CD4-positive, alpha-beta T cell treated with Interferon gamma for 1 hour (primary cell): ENCODE data around the gene TMEM101.
"Not testable (repeated sequence)": the region's sequence is repeated elsewhere in the genome, so short reads cannot be mapped to it uniquely, and the experiment has no call there.

Source experiments
- DNase-seq: peaks from one replicate; pipeline ENCODE4 v3.0.0-alpha.2; 2020

The TMEM101 gene

DNA sequence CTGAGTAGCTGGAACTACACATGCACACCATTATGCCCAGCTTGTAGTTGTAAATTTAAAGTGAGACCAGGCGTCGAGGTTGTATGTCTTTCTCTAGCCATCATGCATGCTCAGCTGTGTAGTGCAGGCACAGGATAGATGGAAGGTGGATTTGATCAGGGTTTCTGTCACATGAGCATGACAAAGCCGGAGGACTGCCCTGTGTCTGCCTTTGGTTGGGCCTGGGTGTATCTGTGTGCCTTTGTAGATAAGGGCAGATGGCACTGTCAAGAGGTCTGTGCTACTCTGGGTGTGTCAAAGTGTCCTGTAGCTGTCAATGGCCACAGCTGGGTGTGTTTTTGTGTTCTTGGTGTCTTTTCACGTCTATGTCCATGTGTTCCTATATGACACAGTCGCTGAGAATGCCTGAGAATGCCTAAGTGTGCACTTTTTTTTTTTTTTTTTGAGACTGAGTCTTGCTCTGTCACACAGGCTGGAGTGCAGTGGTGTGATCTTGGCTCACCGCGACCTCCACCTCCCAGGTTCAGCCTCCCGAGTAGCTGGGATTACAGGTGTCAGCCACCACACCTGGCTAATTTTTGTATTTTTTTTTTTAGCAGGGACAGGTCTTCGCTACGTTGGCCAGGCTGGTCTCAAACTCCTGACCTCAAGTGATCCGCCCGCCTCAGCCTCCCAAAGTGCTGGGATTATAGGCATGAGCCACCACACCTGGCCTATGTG lies 14.5 kb downstream of the TMEM101 start:
- DNase-seq, result no peak

- no peak for DNase-seq
Measured at GRCh38 chr17:43999024-43999423, 15.7 kb downstream of the TMEM101 start.

DNA sequence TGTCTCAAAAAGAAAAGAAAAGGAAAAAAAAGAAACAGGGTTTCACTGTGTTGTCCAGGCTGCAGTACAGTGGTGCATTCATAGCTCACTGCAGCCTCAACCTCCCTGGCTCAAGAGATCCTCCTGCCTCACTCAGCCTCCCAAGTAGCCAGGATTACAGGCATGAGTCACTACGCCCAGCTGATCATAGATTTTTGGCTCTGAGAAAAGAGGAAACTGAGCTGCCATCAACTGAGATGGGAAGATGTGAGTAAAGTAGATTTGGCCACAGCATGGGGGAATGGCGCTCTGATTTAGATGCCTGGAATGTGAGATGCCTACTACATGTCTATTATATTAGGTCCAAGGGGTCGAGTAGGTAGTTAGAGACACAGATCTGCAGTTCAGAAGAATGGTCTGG lies 16.2 kb downstream of the TMEM101 start:
- no peak for DNase-seq

GRCh38 chr17:43997180-43997579 lies 17.6 kb downstream of the TMEM101 start:
- not testable (repeated sequence) for DNase-seq

DNA sequence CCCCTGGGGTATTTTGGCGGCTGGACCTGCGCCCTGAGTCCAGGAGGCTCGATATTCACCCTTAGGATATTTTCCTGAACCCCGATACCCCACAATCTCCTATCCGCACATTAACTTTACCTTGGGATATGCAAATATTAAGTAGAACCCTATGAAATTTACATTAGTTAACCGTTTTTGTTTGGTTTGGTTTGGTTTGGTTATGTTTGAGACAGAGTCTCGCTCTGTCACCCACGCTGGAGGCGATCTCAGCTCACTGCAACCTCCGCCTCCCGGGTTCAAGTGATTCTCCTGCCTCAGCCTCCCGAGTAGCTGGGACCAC lies 19.7 kb downstream of the TMEM101 start:
- no peak for DNase-seq

GRCh38 chr17:43994272-43995149 lies 20.3 kb downstream of the TMEM101 start:
- DNase-seq, result peak; percentile 51

- no peak for DNase-seq
Measured at GRCh38 chr17:43992641-43993040, 22.1 kb downstream of the TMEM101 start.

GRCh38 chr17:43988301-43988700 lies 26.5 kb downstream of the TMEM101 start:
- DNase-seq, result no peak

- DNase-seq, result no peak
Measured at GRCh38 chr17:43987131-43988021, 27.4 kb downstream of the TMEM101 start.

DNA sequence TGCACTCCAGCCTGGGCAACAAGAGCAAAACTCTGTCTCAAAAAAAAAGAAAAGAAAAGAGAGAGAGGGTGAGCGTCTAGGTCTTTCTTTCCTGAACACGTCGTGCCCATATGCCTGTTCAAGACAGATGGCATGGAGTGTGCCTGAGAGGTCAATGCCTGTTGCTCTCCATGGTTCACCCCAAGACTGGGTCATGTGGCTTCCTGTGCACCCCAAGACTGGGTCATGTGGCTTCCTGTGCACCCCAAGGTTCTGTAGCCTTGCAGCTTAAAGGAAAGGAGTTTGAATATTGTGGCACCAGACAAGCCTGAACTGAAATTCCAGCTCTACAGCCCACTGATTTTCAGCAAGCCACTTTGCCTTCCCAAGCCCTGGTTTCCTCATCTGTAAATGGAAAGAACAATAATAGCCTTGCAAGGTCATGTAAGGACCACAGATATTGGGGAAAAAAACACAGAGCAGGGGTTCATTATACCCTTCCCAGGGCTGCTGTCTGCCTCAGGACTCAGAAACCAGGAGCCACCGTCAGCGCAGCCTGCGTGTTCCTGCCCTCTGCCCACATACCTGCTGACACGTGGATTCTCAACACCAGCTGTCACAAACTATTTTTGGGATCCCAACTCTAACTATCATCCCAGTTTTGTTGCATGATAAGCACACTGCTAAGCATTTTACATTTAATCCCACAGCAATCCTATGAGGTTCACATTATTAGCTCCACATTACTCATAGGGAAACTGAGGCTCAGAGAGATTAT lies 28.4 kb downstream of the TMEM101 start:
- DNase-seq, result no peak

DNA sequence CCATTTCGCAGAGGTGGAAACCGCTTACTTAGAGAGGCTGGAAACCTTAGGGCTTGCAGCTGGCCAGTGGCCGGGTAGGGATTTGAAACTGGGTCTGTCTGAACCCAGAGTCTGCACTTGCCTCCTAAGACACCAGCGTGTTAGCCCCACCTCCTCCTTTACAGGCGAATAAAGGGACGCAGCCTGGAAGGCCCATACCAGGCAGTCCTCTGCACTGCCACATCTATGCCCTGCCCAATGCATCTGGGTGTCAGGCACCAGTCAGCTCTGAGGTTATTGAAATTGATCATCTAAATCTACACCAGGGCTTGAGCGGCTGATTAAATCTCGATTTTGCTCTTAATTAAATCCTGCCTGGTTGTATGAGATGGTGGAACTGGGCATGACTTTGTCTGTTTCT lies 30.2 kb downstream of the TMEM101 start:
- DNase-seq, result no peak

DNA sequence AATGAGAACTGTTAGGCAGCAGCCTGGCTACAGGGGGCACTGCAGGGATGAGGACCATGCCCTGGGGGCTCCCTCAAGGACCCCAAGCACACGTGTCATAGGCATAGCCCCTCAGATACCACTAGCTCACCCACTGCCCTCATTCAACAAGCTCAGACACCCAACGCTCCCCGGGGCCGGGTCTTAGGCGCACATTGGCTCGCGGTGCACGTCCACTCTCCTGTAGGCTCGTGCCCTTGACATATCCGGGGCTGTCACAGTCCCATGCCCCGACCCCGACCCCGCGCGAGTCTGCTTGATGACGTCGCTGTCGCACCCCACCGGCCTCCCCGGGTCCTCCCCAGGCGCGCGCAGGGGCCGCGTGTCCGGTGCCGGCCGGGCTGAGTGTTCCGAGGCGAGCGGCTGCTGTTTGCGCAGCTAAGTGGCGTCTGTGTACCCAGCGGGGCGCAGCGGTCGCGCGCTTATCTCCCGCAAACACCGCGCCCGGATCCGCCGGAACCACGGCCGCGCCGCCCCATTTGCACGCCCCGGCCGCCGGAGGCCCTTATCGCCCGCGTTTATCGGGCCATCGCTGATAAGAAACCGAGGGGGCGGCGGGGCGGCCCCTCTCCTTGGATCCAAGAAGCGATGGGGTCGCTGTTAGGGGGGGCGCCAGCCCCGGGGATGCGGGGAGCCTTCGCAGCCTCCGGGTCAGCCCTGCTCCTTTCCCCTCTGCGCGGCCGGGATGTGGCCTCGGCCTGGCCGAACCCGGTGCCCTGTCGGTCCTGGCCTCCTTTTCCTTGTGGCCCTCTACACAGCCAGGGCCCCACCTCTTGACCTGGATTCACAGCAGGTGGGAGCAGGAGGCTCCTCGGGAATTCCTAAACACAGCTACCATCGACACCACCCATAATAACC lies 31.0 kb downstream of the TMEM101 start:
- DNase-seq, result no peak

DNA sequence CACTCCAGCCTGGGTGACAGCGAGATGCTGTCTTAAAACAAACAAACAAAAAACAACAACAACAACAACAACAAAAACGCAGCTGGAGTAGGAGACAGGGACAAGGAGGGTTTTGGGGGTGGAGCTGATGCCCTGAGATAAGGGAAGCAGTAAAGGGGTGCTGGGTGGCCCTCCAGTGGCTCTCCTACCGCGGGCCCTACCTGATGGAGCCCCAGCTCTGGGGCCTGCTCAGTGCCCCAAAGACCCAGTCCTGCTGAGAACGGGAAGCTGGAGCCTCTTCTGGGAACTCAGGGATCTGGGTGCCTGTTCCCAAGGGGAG lies 31.6 kb downstream of the TMEM101 start:
- no peak for DNase-seq

GRCh38 chr17:43982171-43982570 lies 32.6 kb downstream of the TMEM101 start:
- DNase-seq, result no peak

DNA sequence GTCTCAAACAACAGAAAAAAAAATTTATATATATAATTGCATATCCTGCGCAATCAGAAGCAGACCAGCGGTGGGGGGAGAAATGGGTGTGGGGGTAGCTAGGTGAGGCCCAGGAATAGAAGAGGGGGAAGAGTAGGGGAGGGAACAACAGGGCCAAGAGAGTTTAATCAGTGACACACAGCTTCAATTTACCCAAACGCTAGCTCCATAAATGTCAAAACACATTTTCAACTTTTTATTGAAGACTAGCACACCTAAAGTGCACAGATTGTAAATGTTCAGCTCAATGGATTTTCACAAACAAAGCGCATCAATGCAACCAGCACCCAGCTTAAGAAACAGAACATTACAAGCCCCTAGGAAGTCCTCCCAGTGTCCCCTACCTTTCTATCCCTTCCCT lies 35.1 kb downstream of the TMEM101 start:
- no peak for DNase-seq

- no peak for DNase-seq
Measured at GRCh38 chr17:43979011-43979410, 35.8 kb downstream of the TMEM101 start.

DNA sequence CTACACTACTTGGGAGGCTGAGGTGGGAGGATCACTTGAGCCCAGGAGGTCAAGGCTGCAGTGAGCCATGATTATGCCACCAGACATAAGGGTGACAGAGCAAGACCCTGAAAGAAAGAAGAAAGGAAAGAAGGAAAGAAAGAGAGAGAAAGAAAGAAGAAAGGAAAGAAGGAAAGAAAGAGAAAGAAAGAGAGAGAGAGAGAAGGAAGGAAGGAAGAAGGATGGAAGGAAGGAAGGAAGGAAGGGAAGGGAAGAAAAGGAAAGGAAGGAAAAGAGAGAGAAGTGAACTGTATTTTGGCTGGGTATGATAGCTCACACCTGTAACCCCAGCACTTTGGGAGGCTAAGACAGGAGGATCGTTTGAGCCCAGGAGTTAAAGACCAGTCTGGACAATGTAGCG lies 36.7 kb downstream of the TMEM101 start:
- DNase-seq, result no peak

DNA sequence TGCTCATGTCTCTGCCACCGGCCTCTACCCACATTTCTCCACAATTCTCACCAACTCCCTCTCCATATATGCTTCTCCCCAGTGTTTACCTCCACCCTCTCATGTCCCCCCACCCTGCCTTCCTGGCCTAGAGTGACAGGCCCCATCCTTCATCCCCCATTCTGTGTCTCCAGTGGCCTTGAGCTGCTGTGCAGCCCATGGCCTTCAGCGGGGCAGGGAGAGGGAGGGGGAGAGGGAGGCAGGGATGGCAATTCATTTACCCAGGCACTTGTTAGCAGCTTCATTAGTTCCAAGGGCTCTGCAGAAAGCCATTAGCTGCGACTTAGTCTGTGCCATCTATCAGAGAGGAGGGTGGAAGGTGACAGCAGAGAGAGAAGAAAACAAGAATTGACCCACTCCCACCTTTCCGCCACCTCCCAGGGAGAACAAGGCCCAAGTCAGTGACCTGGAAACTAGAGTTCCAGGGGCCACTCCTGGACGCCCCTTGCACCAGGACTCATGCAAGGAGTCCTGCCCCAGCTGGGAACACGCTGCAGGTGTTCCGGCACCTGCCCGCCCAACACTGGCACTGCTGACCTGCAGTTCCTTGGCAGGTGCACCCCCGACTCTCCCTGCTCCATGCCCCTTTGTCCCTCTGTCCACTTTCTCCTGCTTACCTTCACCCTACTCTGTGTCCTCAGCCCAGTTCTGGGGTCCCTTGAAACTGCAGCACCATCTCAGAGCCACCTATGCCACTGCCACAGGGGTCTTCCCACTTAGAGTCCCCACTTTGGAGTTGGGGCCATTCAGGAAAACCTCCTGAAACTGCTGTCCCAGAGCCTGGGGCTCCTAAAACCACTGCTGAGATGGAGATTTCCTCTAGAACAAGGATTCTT lies 37.6 kb downstream of the TMEM101 start:
- no peak for DNase-seq

DNA sequence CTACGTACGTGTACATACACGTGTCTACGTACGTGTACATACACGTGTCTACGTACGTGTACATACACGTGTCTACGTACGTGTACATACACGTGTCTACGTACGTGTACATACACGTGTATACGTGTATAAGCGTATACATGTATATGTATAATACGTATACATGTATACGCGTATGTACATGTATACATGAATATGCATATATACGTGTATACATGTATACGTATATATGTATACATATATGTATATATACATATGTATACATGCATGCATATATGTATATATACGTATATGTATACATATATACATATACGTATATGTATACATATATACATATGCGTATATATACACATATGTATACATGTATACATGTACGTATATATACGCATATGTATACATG lies 38.9 kb downstream of the TMEM101 start:
- DNase-seq, result no peak

DNA sequence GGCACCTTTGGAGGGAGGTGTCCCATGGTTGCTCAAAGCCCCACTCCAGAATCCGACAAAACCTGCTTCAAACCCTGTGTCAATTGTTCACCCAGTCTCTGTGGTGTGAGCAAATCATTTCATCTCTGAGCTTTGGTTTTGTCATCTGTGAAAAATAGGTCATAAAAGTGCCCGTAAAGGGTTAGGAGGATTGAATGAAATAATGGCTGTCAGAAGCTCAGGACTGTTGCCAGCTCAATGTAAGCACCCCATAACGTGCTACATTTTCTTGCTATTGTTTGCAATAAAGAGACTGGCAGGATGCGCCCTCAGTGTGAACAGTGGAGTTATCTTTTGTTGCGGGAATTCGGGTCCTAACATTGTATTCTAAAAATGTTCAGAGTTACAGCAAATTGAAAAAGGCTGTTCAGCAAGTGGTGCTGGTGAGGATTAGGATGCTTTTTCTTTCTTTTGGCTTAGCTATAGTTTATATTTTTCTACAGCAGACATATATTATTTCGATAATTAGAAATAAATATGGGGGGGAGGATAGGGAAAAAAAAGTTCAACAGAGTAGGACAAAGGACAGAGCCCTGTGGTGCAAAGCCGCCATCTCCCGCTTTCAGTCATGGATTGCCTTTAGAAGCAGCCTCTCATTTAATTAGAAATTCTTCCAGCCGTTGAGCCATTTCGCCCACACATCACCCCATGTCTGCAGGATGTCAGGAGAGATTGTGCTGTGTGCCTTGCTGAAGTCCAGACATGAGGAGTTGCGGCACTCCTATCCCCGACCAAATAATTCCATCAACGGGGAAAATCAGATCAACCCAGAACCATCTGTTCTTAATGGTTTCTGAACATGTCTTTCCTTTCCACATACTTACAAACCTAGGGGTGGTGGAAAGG lies 40.1 kb downstream of the TMEM101 start:
- no peak for DNase-seq
